HG03457 (cell line): ENCODE data around the gene GRIA3.
"Not testable (repeated sequence)": the region's sequence is repeated elsewhere in the genome, so short reads cannot be mapped to it uniquely, and the experiment has no call there.

Experiments used
- ATAC-seq: cut with Tn5 transposase; IDR thresholded peaks from one replicate; pipeline ENCODE4 v1.9.1; 2021; ENCODE audit warnings: moderate number of reproducible peaks; ENCODE audit not compliant: unreplicated experiment

Gene GRIA3

GRCh38 chrX:123513585-123514278 lies 329.7 kb downstream of the GRIA3 start:
- ATAC-seq: no peak

GRCh38 chrX:123514279-123514640 lies 330.2 kb downstream of the GRIA3 start:
- ATAC-seq: not testable (repeated sequence)

- ATAC-seq: no peak
Measured at GRCh38 chrX:123518791-123519190, 334.7 kb downstream of the GRIA3 start.

GRCh38 chrX:123525123-123525725 lies 341.1 kb downstream of the GRIA3 start:
- no peak for ATAC-seq

GRCh38 chrX:123530726-123531125 lies 346.6 kb downstream of the GRIA3 start:
- not testable (repeated sequence) for ATAC-seq
